NOMO-1 treated with DMSO at 0.1 percent for 48 hours (cell line): ENCODE results near the gene CALN1.

Experiments
- DNase-seq: peaks from one replicate; lab custom pipeline; 2025; ENCODE audit not compliant: unreplicated experiment; lab: John Stamatoyannopoulos, UW

CALN1 gene

GRCh38 chr7:71817916-71818315 is 594.2 kb downstream of the CALN1 start:
- no peak for DNase-seq

DNA sequence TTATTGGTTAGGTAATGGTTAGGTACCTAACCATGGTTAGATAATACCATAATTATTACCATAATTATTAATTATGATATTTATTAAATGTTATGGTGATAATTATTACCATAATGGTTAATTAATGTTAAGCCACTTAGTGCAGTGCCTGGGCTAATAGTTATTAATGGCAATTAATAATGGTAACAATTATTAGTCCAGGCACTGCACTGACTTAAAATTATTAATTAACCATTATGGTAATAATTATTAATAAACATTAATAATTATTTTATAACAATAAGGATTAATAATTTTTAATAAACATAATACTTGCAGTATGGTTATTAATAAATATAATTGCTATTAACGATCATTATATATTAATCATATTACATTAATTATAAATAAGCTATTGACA is 604.0 kb downstream of the CALN1 start:
- DNase-seq, result no peak

GRCh38 chr7:71804256-71804655 is 607.9 kb downstream of the CALN1 start:
- DNase-seq, result no peak

- no peak for DNase-seq
Measured at GRCh38 chr7:71801976-71802375, 610.2 kb downstream of the CALN1 start.

DNA sequence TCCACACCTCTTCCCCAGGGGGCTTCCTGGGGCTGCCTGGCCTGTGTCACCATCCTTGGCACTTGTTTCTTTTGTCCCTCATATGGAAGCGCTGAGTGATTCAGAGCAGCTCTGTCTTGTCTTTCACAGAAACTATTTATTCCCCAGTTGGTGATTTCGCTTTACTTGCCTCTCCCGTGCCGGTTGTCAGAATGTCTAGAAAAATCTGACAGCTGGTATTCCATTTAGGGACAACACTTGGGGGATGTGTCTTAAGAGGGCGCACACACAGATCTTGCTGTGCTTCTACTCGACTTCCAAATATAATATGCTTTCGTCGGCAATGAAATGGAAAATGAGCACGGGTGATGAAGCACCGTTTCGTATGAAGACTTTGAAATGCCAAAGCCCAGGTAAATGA is 611.8 kb downstream of the CALN1 start:
- DNase-seq, result no peak

DNA sequence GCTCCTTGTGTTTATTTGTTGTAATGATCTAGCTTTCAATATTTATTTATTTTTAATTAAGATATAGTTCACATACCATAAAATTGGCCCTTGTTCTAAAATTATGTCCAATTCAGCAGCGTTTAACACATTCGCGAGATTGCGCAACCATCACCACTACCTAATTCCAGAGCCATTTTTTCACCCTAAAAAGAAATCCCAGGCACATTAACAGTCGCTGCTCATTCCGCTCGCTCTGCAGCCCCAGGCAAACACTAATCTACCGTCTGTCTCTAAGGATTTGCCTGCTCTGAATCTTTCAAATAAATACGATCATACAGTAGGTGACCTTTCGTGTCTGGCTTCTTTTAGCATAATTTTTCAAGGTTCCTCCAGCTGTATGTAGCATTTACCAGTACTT is 616.7 kb downstream of the CALN1 start:
- DNase-seq, result no peak

DNA sequence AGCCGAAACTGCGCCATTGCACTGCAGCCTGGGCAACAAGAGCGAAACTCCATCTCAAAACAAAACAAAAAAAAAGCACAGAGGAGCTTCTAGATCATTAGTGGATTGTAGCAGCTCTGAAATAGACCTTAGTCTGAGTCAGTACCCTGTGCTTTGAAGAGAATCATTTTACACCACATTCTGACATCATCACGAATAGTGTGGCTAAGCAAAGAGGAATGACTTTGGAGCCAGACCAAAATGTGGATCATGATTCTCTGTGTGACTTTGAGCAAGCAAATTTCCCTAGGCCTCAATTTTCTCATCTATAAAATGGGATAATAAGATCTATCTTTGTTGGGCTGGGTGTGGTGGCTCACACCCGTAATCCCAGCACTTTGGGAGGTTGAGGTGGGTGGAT is 618.9 kb downstream of the CALN1 start:
- no peak for DNase-seq

DNA sequence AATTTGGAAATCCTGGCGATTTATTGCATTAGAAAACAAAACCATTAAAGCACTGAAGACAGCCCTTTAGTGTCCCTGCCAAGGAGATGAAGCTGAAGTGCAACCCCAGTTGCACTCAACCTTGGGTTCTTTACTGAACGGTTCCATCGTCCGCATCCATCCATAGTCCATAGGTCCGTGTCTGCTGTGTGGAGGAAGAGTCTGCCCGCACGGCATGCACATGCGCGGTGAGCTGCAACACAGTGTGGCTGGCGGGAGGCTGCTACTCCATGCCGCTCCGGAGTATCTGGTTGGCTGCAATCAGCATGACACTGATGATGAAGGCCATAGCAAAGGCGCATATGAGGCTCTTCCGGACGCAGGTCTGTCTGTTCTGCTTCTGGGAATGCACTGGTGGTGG is 624.6 kb downstream of the CALN1 start:
- no peak for DNase-seq

DNA sequence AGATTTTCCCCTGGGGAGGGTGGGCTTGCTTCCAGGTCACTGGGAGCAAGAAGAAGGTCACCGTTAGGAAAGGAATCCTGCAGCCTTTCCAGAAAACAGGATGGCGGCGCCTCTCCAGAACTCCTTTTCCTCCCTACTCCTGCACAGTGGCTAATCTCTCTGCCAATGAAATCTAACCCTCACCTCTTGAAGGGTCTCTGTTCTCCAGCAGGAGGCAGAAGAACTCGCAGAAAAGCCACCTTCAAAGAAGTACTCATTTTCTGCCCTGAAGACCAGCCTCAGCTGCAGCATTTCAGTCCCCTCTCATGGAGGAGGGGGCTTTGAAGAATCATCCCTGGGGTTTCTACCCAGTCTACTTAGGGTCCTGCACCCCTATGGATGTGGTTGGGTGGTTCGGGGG is 626.9 kb downstream of the CALN1 start:
- DNase-seq, result no peak

DNA sequence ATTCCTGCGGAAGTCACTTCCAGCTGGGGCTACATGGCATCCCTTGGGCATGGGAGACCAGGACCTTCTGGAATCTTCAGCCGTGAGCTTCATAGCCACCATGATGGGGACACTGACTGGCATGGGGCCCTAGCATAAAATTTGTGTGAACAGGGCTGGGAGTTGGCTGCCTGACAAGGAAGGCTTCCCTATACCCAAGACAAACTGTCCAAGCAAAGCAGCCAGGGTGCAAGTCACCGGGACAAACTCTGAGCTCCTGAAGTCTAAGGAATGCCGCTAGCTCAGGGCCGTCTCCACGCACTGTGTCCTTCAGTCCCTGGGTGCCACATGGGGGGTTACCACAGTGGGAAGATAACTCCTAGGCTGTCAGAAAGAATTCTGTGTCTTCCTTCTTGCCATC is 627.4 kb downstream of the CALN1 start:
- no peak for DNase-seq

DNA sequence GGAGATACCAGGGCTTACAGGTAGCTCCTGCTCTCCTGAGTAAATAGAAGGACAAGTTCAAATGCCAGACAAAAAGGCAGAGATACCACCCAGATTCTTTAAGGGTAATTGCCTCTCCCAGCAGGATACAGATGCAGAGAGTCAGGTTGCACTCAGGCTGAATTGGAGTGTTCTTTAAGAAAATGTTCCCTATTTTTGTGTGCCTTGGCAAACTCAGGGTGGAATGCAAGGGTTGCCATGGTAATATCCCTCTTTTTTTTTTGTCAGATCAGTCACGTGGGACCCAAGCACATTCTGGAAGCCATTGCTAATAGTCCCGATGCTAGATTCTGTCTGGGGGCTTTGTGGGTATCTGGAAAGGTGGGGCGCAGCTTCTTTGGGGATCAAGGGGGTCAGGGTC is 628.0 kb downstream of the CALN1 start:
- DNase-seq, result no peak

DNA sequence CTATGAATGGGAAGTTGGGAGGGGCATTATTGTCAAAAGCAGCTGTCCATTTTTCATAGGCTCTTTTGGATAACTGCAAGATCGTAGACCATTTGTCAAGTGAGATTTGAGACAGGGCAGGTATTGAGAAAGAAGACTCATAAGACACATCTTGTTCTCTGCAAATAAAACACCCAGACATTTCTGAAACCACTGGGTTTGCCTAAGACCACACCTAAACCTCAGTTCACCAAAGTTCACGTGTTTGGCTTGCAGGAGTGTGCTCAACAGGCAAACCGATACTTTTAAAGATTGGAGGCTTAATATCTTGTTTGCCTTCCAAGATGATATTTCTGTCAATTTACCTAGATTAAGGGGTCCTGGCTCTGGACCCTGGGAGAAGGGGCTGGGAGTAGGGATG is 628.4 kb downstream of the CALN1 start:
- DNase-seq, result no peak

GRCh38 chr7:71782051-71782450 is 630.1 kb downstream of the CALN1 start:
- DNase-seq, result no peak

GRCh38 chr7:71780282-71780681 is 631.9 kb downstream of the CALN1 start:
- no peak for DNase-seq

DNA sequence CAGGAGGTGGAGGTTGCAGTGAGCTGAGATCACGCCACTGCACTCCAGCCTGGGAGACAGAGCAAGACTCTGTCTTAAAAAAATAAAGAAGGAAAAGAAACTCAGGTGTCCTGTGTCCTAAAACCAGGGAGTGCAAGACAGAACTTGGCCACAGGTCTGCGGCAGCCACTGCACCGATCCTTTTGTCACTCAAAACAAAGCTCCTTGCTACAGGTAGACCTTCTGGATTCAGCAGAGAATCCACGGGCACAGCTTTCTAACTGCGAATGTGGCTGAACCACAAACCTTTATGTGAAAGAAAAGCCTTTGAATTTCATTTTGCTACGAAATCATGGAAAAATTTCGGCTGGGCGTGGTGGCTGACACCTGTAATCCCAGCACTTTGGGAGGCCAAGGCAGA is 634.9 kb downstream of the CALN1 start:
- no peak for DNase-seq

- DNase-seq, result no peak
Measured at GRCh38 chr7:71776726-71777125, 635.4 kb downstream of the CALN1 start.

DNA sequence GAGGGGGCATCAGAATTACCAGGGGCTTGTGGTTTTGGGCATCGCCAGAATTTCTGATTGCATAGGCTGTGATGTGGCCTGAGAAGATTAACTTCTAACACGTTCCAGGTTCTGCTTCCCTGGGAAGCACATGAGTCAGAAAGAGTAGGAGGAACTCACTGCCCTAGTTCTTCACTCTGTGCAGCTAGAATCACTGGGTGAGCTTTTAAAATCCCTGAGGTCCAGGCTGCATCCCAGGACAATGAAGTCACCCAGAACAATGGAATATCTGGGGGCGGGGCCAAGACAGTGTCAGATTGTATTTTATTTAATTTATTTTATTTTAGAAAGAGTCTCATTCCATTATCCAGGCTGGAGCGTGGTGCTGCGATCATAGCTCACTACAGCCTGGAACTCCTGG is 636.5 kb downstream of the CALN1 start:
- DNase-seq, result no peak

DNA sequence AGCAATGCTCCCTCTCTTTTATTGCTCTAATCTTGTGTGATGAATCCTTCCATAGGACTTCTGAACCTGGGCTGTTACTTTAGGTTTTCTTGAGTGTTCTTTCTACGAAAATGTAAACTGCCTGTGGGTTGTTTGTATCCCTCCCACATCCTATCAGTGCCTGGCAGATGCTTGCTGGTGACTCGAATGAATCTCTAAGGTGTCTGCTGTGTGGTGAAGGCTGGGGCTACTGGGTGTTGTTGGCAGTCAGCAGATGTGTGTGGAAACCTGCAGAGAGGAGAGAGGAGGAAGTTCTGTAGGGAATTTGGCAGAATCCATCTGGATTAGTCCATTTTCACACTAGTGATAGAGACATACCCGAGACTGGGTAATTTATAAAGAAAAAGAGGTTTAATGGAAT is 639.4 kb downstream of the CALN1 start:
- DNase-seq, result no peak

DNA sequence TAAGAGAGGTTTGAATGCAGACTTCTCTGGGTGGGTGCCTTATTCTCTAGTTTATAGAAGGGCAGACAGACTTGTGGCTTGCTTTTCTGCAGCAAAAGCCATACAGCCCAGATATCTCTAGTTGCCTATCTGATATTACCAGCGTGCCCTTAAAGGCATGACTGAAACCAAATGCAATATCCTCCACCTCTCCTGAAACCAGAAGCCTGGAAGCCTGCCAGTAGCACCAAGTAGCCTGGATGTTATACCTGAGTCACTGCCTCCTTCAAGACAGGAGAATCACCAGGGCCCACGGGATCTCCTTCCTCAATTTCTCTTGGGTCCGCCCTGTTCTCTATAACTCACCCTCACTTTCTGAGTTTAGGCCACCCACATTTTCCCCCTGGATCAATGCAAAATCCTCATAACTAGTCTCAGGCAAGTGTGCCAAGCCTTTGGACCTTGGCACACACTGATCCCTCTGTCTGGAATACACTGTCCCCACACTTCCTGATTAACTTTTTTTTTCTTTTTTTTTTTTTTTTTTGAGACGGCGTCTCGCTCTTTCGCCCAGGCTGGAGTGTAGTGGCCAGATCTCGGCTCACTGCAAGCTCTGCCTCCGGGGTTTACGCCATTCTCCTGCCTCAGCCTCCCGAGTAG is 641.8 kb downstream of the CALN1 start:
- no peak for DNase-seq

DNA sequence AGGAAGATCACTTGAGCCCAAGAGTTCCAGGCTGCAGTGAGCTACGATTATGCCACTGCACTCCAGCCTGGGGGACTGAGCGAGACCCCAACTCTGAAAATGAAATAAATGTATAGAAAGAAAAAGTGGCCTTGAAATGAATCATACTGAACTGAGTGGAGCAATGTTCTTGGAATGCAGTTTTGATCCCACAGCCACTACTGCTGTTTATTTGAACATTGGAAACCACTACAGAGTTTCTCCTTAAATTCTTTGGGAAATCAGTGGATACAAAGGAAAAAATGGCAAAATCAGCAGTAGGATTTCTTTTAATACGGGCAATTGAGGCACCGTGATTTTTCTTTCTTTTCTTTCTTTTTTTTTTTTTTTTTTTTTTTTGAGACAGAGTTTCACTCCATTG is 642.8 kb downstream of the CALN1 start:
- no peak for DNase-seq

DNA sequence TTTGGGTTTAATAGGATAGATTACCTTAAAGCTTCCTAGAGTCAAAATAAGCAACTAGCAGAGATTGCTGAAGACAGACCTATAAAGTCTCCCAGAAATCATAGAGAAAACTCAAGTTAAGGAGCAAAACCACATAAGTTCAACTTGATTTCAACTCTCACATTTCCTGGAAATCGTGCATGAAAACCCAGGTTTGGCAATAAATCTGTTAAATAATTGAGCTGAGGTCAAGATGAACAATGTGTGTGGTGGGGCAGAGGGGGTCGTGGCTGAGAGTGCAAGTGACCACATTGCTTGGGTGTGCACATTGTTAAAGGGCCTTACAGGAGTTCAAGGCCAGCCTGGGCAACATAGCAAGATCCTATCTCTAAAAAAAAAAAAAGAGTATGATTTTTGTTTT is 643.7 kb downstream of the CALN1 start:
- no peak for DNase-seq

DNA sequence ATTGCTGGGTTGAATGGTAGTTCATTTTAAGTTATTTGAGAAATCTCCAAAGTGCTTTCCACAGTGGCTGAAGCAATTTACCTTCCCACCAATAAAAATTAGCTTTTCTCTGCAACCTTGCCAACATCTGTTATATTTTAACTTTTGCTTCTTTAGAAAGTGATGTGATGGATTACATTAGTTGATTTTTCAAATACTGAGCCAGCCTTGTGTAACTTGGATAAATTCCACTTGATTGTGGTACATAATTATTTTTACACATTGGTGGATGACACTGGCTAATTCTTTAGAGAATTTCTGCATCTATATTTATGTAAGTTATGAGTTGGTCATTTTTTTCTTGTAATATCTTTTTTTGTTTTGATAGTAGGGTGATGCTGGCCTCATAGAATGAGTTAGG is 646.1 kb downstream of the CALN1 start:
- no peak for DNase-seq

GRCh38 chr7:71761336-71761735 is 650.8 kb downstream of the CALN1 start:
- DNase-seq, result no peak

DNA sequence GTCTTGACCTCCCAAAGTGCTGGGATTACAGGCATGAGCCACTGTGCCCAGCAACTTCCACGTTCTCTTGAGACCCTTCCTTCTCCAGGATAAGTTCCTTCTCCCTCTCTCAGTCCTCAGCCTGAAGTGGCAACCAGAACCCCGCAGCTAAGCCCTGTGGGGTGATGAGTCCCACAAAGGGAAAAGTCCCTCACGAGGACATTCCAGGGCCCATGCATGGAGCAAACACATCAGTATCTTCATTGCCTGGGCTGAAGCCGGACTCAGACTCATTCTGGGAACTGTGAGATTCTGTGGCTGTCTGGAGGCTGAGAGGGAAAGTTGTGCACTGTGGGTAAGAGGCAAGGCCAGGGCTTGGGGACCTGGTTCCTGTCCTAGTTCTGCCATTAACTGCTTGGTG is 657.3 kb downstream of the CALN1 start:
- DNase-seq, result no peak
